ENCODE results near the gene NDUFA3.

GRCh38 chr19:54100561-54100960, 2.1 kb upstream of the NDUFA3 start, which contains the start of gene OSCAR:
- no peak for TF ChIP-seq CTCF (IDR thresholded peaks at IDR 0.05; ENCODE audit: low read length)
- no peak for TF ChIP-seq EZH2 (optimal IDR thresholded peaks at IDR 0.05; ENCODE audit: low read depth, low read length)
- no peak for TF ChIP-seq EZH2phosphoT487 (IDR thresholded peaks at IDR 0.05; ENCODE audit: low read length)

All from MM.1S (cell line).